ENCODE measurements around the gene PCSK6.
A peak's percentile ranks its signal among the peaks of the same experiment; 100 is the strongest.

PCSK6 gene

GRCh38 chr15:101269479-101270223, 219.9 kb downstream of the PCSK6 start:
- DNase-seq, result no peak

- peak; percentile 47 for DNase-seq
Measured at GRCh38 chr15:101267320-101268104, 222.0 kb downstream of the PCSK6 start.

- no peak for DNase-seq
Measured at GRCh38 chr15:101266787-101267186, 222.7 kb downstream of the PCSK6 start.

- DNase-seq, result peak; percentile 80
Measured at GRCh38 chr15:101266034-101266433, 223.5 kb downstream of the PCSK6 start.

GRCh38 chr15:101264911-101265641, 224.4 kb downstream of the PCSK6 start:
- no peak for DNase-seq

- no peak for DNase-seq
Measured at GRCh38 chr15:101264011-101264410, 225.5 kb downstream of the PCSK6 start.

- DNase-seq, result peak; percentile 31
Measured at GRCh38 chr15:101262551-101262950, 227.0 kb downstream of the PCSK6 start.

GRCh38 chr15:101258238-101259144, 231.0 kb downstream of the PCSK6 start:
- peak; percentile 73 for DNase-seq

GRCh38 chr15:101256757-101257156, 232.8 kb downstream of the PCSK6 start:
- no peak for DNase-seq

GRCh38 chr15:101255615-101256241, 233.8 kb downstream of the PCSK6 start:
- DNase-seq, result peak; percentile 44

GRCh38 chr15:101255051-101255395, 234.5 kb downstream of the PCSK6 start:
- DNase-seq, result no peak

- DNase-seq, result no peak
Measured at GRCh38 chr15:101254157-101255050, 235.1 kb downstream of the PCSK6 start.

All from fibroblast of skin of scalp (primary cell).